ENCODE data around the gene YTHDF1. TPM values are rescaled to one million over a fixed set of nuclear protein-coding genes. Genes with fewer than 3 reads are reported as not detected.

YTHDF1 gene
- total RNA-seq, 2 experiments from 2014 or later = 38.0 to 41.2 TPM

DNA sequence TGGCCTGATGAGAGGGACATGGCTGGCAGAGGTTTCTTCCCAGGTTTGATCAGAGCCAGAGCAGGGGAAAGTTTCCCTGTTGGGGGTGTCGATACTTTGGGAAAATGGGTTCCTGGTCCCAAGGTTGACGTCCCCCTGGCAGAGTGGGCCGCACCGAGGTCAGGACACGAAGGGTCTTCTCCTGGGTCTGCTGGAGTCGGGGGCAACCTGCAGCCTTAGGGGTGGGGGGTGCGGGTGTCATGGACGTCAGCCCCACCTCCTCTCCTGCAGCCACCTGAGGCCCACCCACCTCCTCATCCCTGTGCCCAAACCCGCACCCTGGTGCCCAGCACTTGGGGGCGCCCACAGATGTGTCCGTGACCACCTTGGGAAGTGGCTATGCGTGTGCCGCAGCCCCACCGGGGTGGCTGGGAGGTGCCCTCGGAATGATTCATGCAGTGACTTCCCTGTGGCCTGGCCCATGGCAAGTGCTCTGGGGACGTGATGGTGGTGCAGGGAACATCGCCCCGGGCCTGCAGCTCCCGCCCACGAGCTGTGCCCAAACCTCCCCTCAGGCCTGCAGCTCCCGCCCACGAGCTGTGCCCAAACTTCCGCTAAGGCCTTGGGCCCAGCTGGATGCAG, 64.9 kb downstream of the YTHDF1 start:
- Mint-ChIP-seq H3K9me3 (peaks cover 5% of the 10 kb centered on the region), H3K4me3 (no peak overlapping the region), H3K4me1 (no peaks in the 10 kb centered on the region), H3K36me3 (no peaks in the 10 kb centered on the region), H3K27me3 (peaks cover 16% of the 10 kb centered on the region), H3K27ac (no peak overlapping the region)
- DNase-seq (peak; percentile 17), ATAC-seq (ENCODE audit: low read depth) (no peak)
- POLR2A ChIA-PET = no interaction called here

DNA sequence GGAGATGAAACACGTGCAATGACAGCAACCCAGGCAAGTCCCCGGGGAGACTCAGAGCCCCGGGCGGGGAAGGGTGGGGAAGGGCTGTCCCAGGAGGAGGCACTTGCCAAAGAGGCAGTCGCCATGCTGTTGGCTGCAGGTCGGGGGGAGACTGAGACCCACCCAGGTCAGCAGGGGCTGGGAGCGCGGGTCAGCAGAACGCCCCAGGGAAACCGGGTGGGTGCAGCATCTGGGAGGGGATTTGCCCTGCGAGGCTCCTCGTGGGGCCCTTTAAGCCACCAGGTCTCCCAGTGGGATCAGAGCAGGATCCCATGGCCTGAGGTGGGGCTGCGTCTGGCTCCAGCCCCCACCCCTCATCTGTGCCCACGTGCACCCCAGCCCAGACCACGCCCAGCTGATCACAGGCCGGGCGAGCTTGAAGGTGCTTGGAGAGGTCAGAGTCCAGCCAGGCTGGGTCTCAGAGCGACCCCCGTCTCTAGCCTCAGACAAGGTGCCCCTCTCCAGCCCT, 65.5 kb downstream of the YTHDF1 start:
- Mint-ChIP-seq H3K27me3 (peaks cover 20% of the 10 kb centered on the region), H3K36me3 (no peaks in the 10 kb centered on the region), H3K9me3 (peaks cover 5% of the 10 kb centered on the region), H3K4me3 (no peak overlapping the region), H3K4me1 (no peaks in the 10 kb centered on the region), H3K27ac (no peak overlapping the region)
- no peak for ATAC-seq (ENCODE audit: low read depth)
- DNase-seq = no peak
- POLR2A ChIA-PET = no interaction called here

DNA sequence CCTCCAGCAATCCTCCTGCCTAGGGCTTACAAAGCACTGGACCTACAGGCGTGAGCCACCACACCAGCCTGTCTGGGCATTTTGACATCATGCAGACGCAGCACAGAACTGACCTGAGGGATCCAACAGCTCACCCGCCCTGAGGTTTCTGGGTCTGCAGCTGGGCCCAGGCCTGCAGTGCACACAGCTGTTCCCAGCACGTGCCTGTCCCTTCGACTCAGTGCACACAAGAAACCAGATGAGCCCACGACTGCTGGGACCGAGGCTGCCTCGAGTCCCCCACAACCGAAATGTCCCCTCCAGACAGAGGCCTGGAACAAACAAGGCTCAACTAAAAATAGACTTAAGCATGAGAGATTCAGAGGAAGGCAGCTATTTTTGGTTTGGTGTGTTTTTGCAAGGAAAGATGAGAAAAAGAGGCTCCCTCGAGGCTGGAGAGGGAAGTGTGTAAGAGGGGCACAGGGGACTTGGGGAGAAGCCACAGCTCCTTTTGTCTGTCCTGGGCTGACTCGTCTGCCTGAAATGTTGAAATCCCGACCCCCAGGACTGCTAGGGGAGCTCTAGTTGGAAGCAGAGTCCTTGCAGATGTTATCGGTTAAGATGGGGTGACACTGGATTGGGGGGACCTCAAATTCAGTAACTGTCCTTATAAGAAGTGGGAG, 66.3 kb downstream of the YTHDF1 start:
- Mint-ChIP-seq H3K36me3 (no peaks in the 10 kb centered on the region), H3K4me1 (no peaks in the 10 kb centered on the region), H3K9me3 (peaks cover 5% of the 10 kb centered on the region), H3K27ac (no peak overlapping the region), H3K27me3 (peaks cover 20% of the 10 kb centered on the region), H3K4me3 (no peak overlapping the region)
- ATAC-seq (ENCODE audit: low read depth) (no peak), DNase-seq (no peak)
- POLR2A ChIA-PET = no interaction called here

DNA sequence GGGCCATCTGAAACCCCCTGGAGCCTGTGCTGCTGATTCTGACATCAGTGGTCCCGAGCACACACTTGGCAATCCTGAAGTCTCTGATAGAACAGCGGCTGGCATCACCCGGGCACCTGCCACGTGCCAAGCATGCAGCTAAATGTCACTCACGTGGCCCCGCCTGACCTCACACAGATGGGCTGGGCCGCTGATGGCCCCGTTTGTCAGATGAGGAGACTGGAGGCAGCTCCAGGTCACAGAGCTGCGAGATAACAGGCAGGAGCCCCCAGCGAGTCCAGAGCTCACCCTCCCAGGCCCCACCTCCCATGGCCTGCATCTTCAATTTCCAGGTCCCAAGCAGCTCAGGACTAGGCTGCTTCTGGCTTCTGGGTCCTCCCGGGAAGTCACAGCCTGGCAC, 67.2 kb downstream of the YTHDF1 start:
- H3K27me3 Mint-ChIP-seq = peaks cover 23% of the 10 kb centered on the region
- H3K4me3 Mint-ChIP-seq = no peak overlapping the region
- no peaks in the 10 kb centered on the region for H3K4me1 Mint-ChIP-seq
- H3K27ac Mint-ChIP-seq = no peak overlapping the region
- no peak for DNase-seq
- peaks cover 5% of the 10 kb centered on the region for H3K9me3 Mint-ChIP-seq
- no peak for ATAC-seq (ENCODE audit: low read depth)
- H3K36me3 Mint-ChIP-seq = no peaks in the 10 kb centered on the region
- POLR2A ChIA-PET = no interaction called here

DNA sequence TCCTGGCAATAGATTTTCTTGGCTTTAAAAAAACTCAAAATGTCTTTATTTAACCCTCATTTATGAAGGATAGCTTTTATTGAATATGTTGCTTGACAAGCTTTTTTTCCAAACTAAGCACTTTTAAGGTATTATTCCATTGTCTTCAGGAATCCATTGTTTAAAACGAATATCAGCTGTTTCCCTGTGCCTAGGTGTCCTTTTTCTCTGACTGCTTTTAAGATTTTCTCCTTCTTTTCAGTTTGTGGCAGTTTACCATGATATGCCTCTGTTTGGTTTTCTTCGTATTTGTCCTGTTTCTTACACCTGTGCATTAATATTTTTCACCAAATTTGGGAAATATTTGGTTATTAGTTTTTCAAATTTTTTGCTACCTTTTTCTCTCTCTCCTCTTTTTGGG, 68.4 kb downstream of the YTHDF1 start:
- POLR2A ChIA-PET = no interaction called here
- H3K36me3 Mint-ChIP-seq = no peaks in the 10 kb centered on the region
- ATAC-seq (ENCODE audit: low read depth) (no peak), DNase-seq (no peak)
- H3K27me3 Mint-ChIP-seq = peaks cover 23% of the 10 kb centered on the region
- H3K4me3 Mint-ChIP-seq = no peak overlapping the region
- peaks cover 5% of the 10 kb centered on the region for H3K9me3 Mint-ChIP-seq
- no peak overlapping the region for H3K27ac Mint-ChIP-seq
- H3K4me1 Mint-ChIP-seq = no peaks in the 10 kb centered on the region

Small RNA genes lying within 50 kb of the gene (microRNA-seq; reads per million reads assigned to microRNA genes)
- gene MIR124-3 (not detected), gene MIR3196 (not detected)

Other genes with a start within 250 kb of the YTHDF1 start
- not detected for gene BHLHE23, start 209.2 kb downstream of the YTHDF1 start, total RNA-seq
- gene BIRC7, start 19.8 kb upstream of the YTHDF1 start, total RNA-seq = not detected
- gene NKAIN4, start 38.3 kb upstream of the YTHDF1 start, total RNA-seq = not detected
- gene ARFGAP1, start 56.7 kb upstream of the YTHDF1 start, total RNA-seq = 10 to 100 TPM; 86.1 to 87.6 TPM
- gene COL20A1, start 77.1 kb upstream of the YTHDF1 start, total RNA-seq = under 1 TPM in 1 of 2 experiments, not detected in 1; 0.26 TPM
- gene CHRNA4, start 145.2 kb upstream of the YTHDF1 start, total RNA-seq = not detected

Data from activated naive CD8-positive, alpha-beta T cell treated with anti-CD3 and anti-CD28 coated beads, Interleukin-2, amount 10 ng/mL, durations not matched to agents 7 days and 5 days (primary cell).